ENCODE measurements around the gene ABCG4. TPM values are rescaled to one million over a fixed set of nuclear protein-coding genes. Genes with fewer than 3 reads are reported as not detected.

ABCG4 gene
- total RNA-seq, 1 experiment from 2014 or later, result not detected

- H3K4me1 ChIP-seq (ENCODE audit: insufficient read depth, low read length, poor library complexity, severe bottlenecking), result no peaks in the 10 kb centered on the region
- no peaks in the 10 kb centered on the region for H3K9me3 ChIP-seq (ENCODE audit: low read depth, low read length, poor library complexity, severe bottlenecking)
- BruUV-seq (replicated peaks), result no TSS peak
- TF ChIP-seq EZH2 (IDR thresholded peaks at IDR 0.05; ENCODE audit: borderline replicate concordance, low read depth, low read length, poor library complexity, severe bottlenecking), result no peak
- no peak overlapping the region for H3K27ac ChIP-seq (ENCODE audit: low read depth, low read length, poor library complexity, severe bottlenecking)
- no peaks in the 10 kb centered on the region for H3K36me3 ChIP-seq (ENCODE audit: insufficient read depth, low read length, poor library complexity, severe bottlenecking)
- POLR2A ChIA-PET (ENCODE audit: low non-redundant PET), result no interaction called here
- H3K4me3 ChIP-seq (ENCODE audit: low read depth, low read length, poor library complexity, severe bottlenecking), result no peak overlapping the region
- no peaks in the 10 kb centered on the region for H3K27me3 ChIP-seq (replicated peaks; ENCODE audit: insufficient read depth, low read depth, low read length, poor library complexity)
- intact Hi-C loops (cut with micrococcal nuclease; ENCODE audit: unreplicated experiment), result no loop called here
- CTCF ChIA-PET, result no interaction called here
- DNase-seq (ENCODE audit: low spot score), result no peak
These were observed 9.6 kb downstream of the ABCG4 start for GRCh38 chr11:119158467-119158866.

GRCh38 chr11:119160151-119160550, 11.3 kb downstream of the ABCG4 start:
- no peaks in the 10 kb centered on the region for H3K27me3 ChIP-seq (replicated peaks; ENCODE audit: insufficient read depth, low read depth, low read length, poor library complexity)
- H3K4me1 ChIP-seq (ENCODE audit: insufficient read depth, low read length, poor library complexity, severe bottlenecking), result no peaks in the 10 kb centered on the region
- H3K27ac ChIP-seq (ENCODE audit: low read depth, low read length, poor library complexity, severe bottlenecking), result no peak overlapping the region
- ChIA-PET CTCF (no interaction called here), POLR2A (ENCODE audit: low non-redundant PET) (no interaction called here)
- no TSS peak for BruUV-seq (replicated peaks)
- no peaks in the 10 kb centered on the region for H3K9me3 ChIP-seq (ENCODE audit: low read depth, low read length, poor library complexity, severe bottlenecking)
- DNase-seq (ENCODE audit: low spot score), result no peak
- intact Hi-C loops (cut with micrococcal nuclease; ENCODE audit: unreplicated experiment), result no loop called here
- H3K4me3 ChIP-seq (ENCODE audit: low read depth, low read length, poor library complexity, severe bottlenecking), result no peak overlapping the region
- TF ChIP-seq CTCF (conservative IDR thresholded peaks at IDR 0.05; ENCODE audit: low read depth, low read length), result no peak
- no peak for TF ChIP-seq EZH2 (IDR thresholded peaks at IDR 0.05; ENCODE audit: borderline replicate concordance, low read depth, low read length, poor library complexity, severe bottlenecking)
- H3K36me3 ChIP-seq (ENCODE audit: insufficient read depth, low read length, poor library complexity, severe bottlenecking), result no peaks in the 10 kb centered on the region

DNA sequence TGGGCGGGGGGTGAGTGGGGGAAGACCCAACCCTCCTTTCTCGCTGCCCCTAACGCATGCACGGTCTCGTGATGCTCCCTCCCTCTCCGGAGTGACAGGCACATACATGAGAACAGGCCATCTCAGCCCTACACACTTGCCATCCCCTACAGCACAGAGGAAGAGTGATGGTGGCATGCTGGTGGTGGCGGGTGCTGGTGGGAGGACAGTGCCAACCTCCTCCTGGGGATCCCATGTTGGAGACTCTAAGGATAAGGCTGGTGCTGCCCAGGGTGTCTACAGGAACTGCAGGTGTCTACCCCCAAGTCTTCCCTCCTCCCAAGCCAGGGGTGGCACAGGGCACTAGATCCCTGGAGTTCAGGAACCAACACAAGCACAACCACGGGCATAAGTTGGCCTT, 13.0 kb downstream of the ABCG4 start:
- Histone ChIP-seq H3K4me1 (ENCODE audit: insufficient read depth, low read length, poor library complexity, severe bottlenecking) (no peaks in the 10 kb centered on the region), H3K36me3 (ENCODE audit: insufficient read depth, low read length, poor library complexity, severe bottlenecking) (no peaks in the 10 kb centered on the region), H3K4me3 (ENCODE audit: low read depth, low read length, poor library complexity, severe bottlenecking) (no peak overlapping the region), H3K27me3 (replicated peaks; ENCODE audit: insufficient read depth, low read depth, low read length, poor library complexity) (no peaks in the 10 kb centered on the region), H3K9me3 (ENCODE audit: low read depth, low read length, poor library complexity, severe bottlenecking) (no peaks in the 10 kb centered on the region), H3K27ac (ENCODE audit: low read depth, low read length, poor library complexity, severe bottlenecking) (no peak overlapping the region)
- TF ChIP-seq CTCF (conservative IDR thresholded peaks at IDR 0.05; ENCODE audit: low read depth, low read length) (no peak), EZH2 (IDR thresholded peaks at IDR 0.05; ENCODE audit: borderline replicate concordance, low read depth, low read length, poor library complexity, severe bottlenecking) (no peak)
- DNase-seq (ENCODE audit: low spot score), result no peak
- intact Hi-C loops (cut with micrococcal nuclease; ENCODE audit: unreplicated experiment), result no loop called here
- BruUV-seq (replicated peaks), result no TSS peak
- CTCF ChIA-PET, result no interaction called here
- POLR2A ChIA-PET (ENCODE audit: low non-redundant PET), result no interaction called here

DNA sequence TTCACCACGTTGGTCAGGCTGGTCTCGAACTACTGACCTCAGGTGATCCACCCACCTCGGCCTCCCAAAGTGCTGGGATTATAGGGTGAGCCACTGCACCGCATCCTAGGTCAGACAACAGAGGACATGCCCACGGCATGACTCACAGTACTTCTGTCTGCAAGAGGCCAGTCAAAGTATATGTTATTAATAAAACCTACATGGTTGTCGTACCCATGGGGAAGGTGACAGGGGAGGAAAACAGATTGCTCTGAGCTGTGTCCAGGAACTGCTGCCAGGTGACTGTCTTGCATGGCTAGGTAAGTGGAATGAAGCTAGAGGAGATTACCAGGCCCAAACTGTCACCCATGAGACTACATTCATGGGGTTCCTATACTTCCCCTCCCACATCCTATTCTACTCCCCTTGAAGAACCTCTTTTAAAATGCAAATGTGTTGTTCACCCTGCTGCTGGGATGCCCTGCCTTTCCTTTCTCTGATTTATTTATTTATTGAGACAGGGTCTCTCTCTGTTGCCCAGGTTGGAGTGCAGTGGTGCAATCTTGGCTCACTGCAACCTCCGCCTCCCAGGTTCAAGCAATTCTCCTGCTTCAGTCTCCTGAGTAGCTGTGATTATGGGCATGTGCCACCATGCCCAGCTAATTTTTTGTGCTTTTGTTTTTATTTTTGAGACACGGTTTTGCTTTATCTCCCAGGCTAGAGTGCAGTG, 17.7 kb downstream of the ABCG4 start:
- no peak for DNase-seq (ENCODE audit: low spot score)

More for the DNA sequence above, 17.7 kb downstream of the ABCG4 start:
- ChIA-PET POLR2A (ENCODE audit: low non-redundant PET) (no interaction called here), CTCF (no interaction called here)
- Histone ChIP-seq H3K27me3 (replicated peaks; ENCODE audit: insufficient read depth, low read depth, low read length, poor library complexity) (no peaks in the 10 kb centered on the region), H3K9me3 (ENCODE audit: low read depth, low read length, poor library complexity, severe bottlenecking) (no peaks in the 10 kb centered on the region), H3K4me1 (ENCODE audit: insufficient read depth, low read length, poor library complexity, severe bottlenecking) (no peaks in the 10 kb centered on the region), H3K27ac (ENCODE audit: low read depth, low read length, poor library complexity, severe bottlenecking) (no peak overlapping the region), H3K4me3 (ENCODE audit: low read depth, low read length, poor library complexity, severe bottlenecking) (no peak overlapping the region), H3K36me3 (ENCODE audit: insufficient read depth, low read length, poor library complexity, severe bottlenecking) (no peaks in the 10 kb centered on the region)
- TF ChIP-seq CTCF (conservative IDR thresholded peaks at IDR 0.05; ENCODE audit: low read depth, low read length) (no peak), EZH2 (IDR thresholded peaks at IDR 0.05; ENCODE audit: borderline replicate concordance, low read depth, low read length, poor library complexity, severe bottlenecking) (no peak)
- intact Hi-C loops (cut with micrococcal nuclease; ENCODE audit: unreplicated experiment), result no loop called here
- no TSS peak for BruUV-seq (replicated peaks)
